DND-41 (cell line): ENCODE measurements around the gene NPIPB8.
"Not testable (repeated sequence)": the region's sequence is repeated elsewhere in the genome, so short reads cannot be mapped to it uniquely, and the experiment has no call there.

ENCODE experiments used
- ATAC-seq: fragments of 200-7000 bp; cut with Tn5 transposase; 3 replicates; pipeline ENCODE4 v1.9.1; 2021; ENCODE audit warnings: low read depth; ENCODE audit not compliant: insufficient read depth
- DNase-seq: peaks from one replicate; pipeline ENCODE4 v3.0.0-alpha.2; 2020
- H2AFZ ChIP-seq: 2 replicates; pipeline ENCODE4 v1.6.0; 2012; ENCODE audit warnings: low read depth, low read length
- H3K27ac ChIP-seq: 2 replicates; pipeline ENCODE4 v1.5.1; 2012; ENCODE audit warnings: low read length, inconsistent platforms
- H3K27me3 ChIP-seq: fragments of 200-600 bp; sonication (generic); 2 replicates; pipeline ENCODE4 v1.6.0; 2012; ENCODE audit warnings: low read length, mild to moderate bottlenecking, inconsistent platforms; ENCODE audit not compliant: insufficient read depth, poor library complexity
- H3K36me3 ChIP-seq: 2 replicates; pipeline ENCODE4 v1.5.1; 2012; ENCODE audit warnings: low read length, inconsistent platforms; ENCODE audit not compliant: insufficient read depth
- H3K4me1 ChIP-seq: 2 replicates; pipeline ENCODE4 v1.5.1; 2012; ENCODE audit warnings: mild to moderate bottlenecking, low read length; ENCODE audit not compliant: insufficient read depth
- H3K4me2 ChIP-seq: 2 replicates; pipeline ENCODE4 v1.6.0; 2012; ENCODE audit warnings: mild to moderate bottlenecking, moderate library complexity, low read length, inconsistent platforms; ENCODE audit not compliant: insufficient read depth
- H3K4me3 ChIP-seq, 2 experiments: fragments of 200-600 bp in 1 of 2; shearing (Covaris generic) in 1 of 2; 2 replicates each; pipeline ENCODE4 v1.5.1; 2012 to 2016; ENCODE audit warnings: inconsistent platforms in 2 of 2, low read length in 2 of 2, mild to moderate bottlenecking in 2 of 2, low read depth in 1 of 2, moderate library complexity in 1 of 2
- H3K79me2 ChIP-seq: 2 replicates; pipeline ENCODE4 v1.6.0; 2012; ENCODE audit warnings: low read length, inconsistent platforms; ENCODE audit not compliant: insufficient read depth
- H3K9ac ChIP-seq: 2 replicates; pipeline ENCODE4 v1.6.0; 2012; ENCODE audit warnings: low read depth, mild to moderate bottlenecking, inconsistent platforms, low read length, moderate library complexity
- H3K9me3 ChIP-seq: 2 replicates; pipeline ENCODE4 v1.5.1; 2012; ENCODE audit warnings: low read length, moderate library complexity, mild to moderate bottlenecking, inconsistent platforms; ENCODE audit not compliant: insufficient read depth, severe bottlenecking
- H4K20me1 ChIP-seq: 2 replicates; pipeline ENCODE4 v1.6.0; 2012; ENCODE audit warnings: low read length; ENCODE audit not compliant: insufficient read depth
- CTCF ChIP-seq: IDR thresholded peaks from 2 replicates; pipeline ENCODE4 v1.5.1; 2012; ENCODE audit warnings: borderline replicate concordance, low read length, moderate library complexity, mild to moderate bottlenecking; ENCODE audit not compliant: poor library complexity, severe bottlenecking; ENCODE audit errors: extremely low read depth
- EZH2 ChIP-seq: IDR thresholded peaks from 3 replicates; pipeline ENCODE4 v1.6.1; 2012; ENCODE audit warnings: borderline replicate concordance, low read depth, mild to moderate bottlenecking, moderate library complexity, low read length, inconsistent platforms; ENCODE audit not compliant: severe bottlenecking

The NPIPB8 gene

GRCh38 chr16:28637765-28638164, at the start of gene NPIPB8:
Gene NPIPB8 (plus strand): TSS chr16:28638065. CDS start chr16:28638361, 296 bp downstream.
- H4K20me1 ChIP-seq, H3K27me3 ChIP-seq, H3K79me2 ChIP-seq, H3K27ac ChIP-seq, H3K4me3 ChIP-seq, ATAC-seq, H3K36me3 ChIP-seq, H3K4me1 ChIP-seq, H3K4me2 ChIP-seq, DNase-seq, H2AFZ ChIP-seq, H3K9ac ChIP-seq, H3K9me3 ChIP-seq: not testable (repeated sequence)

GRCh38 chr16:28589069-28589468, 48.8 kb upstream of the NPIPB8 start:
- no peak for TF ChIP-seq EZH2
- DNase-seq (no peak), ATAC-seq (no peak)
- Histone ChIP-seq H3K27ac (no peak overlapping the region), H3K9me3 (no peaks in the 10 kb centered on the region), H3K79me2 (no peaks in the 10 kb centered on the region), H2AFZ (no peak overlapping the region), H3K4me3 (no peak overlapping the region), H3K36me3 (peaks cover 58% of the 10 kb centered on the region), H3K27me3 (no peaks in the 10 kb centered on the region), H4K20me1 (no peaks in the 10 kb centered on the region), H3K4me2 (no peak overlapping the region), H3K4me1 (no peaks in the 10 kb centered on the region), H3K9ac (no peak overlapping the region)

GRCh38 chr16:28589930-28590329, 47.9 kb upstream of the NPIPB8 start:
- H3K79me2 ChIP-seq, result no peaks in the 10 kb centered on the region
- H3K4me3 ChIP-seq, result no peak overlapping the region
- H3K36me3 ChIP-seq, result peaks cover 55% of the 10 kb centered on the region
- no peaks in the 10 kb centered on the region for H3K4me1 ChIP-seq
- no peak overlapping the region for H3K27ac ChIP-seq
- DNase-seq (no peak), ATAC-seq (no peak)
- H3K9ac ChIP-seq, result no peak overlapping the region
- no peaks in the 10 kb centered on the region for H3K27me3 ChIP-seq
- H4K20me1 ChIP-seq, result no peaks in the 10 kb centered on the region
- no peak for TF ChIP-seq EZH2
- no peak for TF ChIP-seq CTCF
- no peaks in the 10 kb centered on the region for H3K9me3 ChIP-seq
- no peak overlapping the region for H2AFZ ChIP-seq
- H3K4me2 ChIP-seq, result no peak overlapping the region

GRCh38 chr16:28590384-28591340, 47.2 kb upstream of the NPIPB8 start:
- Histone ChIP-seq H3K9me3 (no peaks in the 10 kb centered on the region), H3K27me3 (no peaks in the 10 kb centered on the region), H3K79me2 (no peaks in the 10 kb centered on the region), H3K4me3 (no peak overlapping the region), H3K36me3 (peaks cover 48% of the 10 kb centered on the region), H4K20me1 (no peaks in the 10 kb centered on the region), H3K9ac (no peak overlapping the region), H3K4me1 (no peaks in the 10 kb centered on the region), H2AFZ (no peak overlapping the region), H3K4me2 (no peak overlapping the region), H3K27ac (no peak overlapping the region)
- no peak for TF ChIP-seq CTCF
- TF ChIP-seq EZH2, result no peak
- ATAC-seq (no peak), DNase-seq (no peak)
